Nephron (organoid): ENCODE measurements around the gene MYLK.

Source experiments
- H3K27ac Mint-ChIP-seq, 3 experiments: 2 replicates each; pipeline ENCODE4 v1.8.0; 2020; ENCODE audit warnings: mixed read lengths in 3 of 3, mild to moderate bottlenecking in 2 of 3, moderate library complexity in 1 of 3
- H3K27me3 Mint-ChIP-seq: 2 replicates; pipeline ENCODE4 v1.8.0; 2021; ENCODE audit warnings: low read depth, mild to moderate bottlenecking, moderate library complexity, mixed read lengths
- H3K36me3 Mint-ChIP-seq: 2 replicates; pipeline ENCODE4 v1.8.0; 2020; ENCODE audit warnings: low read depth, mixed read lengths
- H3K4me1 Mint-ChIP-seq: 2 replicates; pipeline ENCODE4 v1.8.0; 2020; ENCODE audit warnings: mixed read lengths
- H3K4me3 Mint-ChIP-seq, 3 experiments: 2 replicates each; pipeline ENCODE4 v1.8.0; 2020; ENCODE audit warnings: mild to moderate bottlenecking in 3 of 3, mixed read lengths in 3 of 3, moderate library complexity in 2 of 3
- H3K9me3 Mint-ChIP-seq: 2 replicates; pipeline ENCODE4 v1.8.0; 2020; ENCODE audit warnings: mixed read lengths
- TF ChIP-seq, protein P1 (sequence below), 3 experiments: fragments of 200-600 bp; sonication (generic); IDR thresholded peaks; one replicate each; pipeline ENCODE4 v1.5.0; 2021; ENCODE audit warnings: antibody characterized with exemption in 3 of 3; ENCODE audit not compliant: unreplicated experiment in 3 of 3

Gene MYLK

DNA sequence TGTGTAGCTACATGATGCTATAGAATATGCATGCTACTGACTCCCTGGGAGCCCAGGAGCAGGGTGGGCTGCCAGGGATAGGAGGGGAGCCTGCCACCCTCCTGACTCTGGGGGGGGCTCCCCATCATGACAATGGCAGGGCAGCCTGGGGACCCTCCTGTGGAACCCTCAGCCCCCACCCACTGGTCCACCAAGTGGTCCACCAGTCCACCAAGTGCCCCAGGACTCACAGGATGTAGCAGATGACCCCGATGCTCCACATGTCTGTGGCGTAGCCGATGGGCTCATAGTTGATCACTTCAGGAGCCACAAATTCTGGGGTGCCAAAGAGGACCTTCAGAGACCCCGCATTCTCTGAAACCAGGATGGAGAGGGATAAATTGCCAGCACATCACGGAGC, 246.3 kb downstream of the MYLK start:
- Mint-ChIP-seq H3K4me3 (no peak overlapping the region), H3K36me3 (peaks cover 21% of the 10 kb centered on the region)
- TF ChIP-seq, protein P1, sequence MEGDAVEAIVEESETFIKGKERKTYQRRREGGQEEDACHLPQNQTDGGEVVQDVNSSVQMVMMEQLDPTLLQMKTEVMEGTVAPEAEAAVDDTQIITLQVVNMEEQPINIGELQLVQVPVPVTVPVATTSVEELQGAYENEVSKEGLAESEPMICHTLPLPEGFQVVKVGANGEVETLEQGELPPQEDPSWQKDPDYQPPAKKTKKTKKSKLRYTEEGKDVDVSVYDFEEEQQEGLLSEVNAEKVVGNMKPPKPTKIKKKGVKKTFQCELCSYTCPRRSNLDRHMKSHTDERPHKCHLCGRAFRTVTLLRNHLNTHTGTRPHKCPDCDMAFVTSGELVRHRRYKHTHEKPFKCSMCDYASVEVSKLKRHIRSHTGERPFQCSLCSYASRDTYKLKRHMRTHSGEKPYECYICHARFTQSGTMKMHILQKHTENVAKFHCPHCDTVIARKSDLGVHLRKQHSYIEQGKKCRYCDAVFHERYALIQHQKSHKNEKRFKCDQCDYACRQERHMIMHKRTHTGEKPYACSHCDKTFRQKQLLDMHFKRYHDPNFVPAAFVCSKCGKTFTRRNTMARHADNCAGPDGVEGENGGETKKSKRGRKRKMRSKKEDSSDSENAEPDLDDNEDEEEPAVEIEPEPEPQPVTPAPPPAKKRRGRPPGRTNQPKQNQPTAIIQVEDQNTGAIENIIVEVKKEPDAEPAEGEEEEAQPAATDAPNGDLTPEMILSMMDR (IDR thresholded peaks at IDR 0.05; ENCODE audit: unreplicated experiment in 3 of 3) = no peak

DNA sequence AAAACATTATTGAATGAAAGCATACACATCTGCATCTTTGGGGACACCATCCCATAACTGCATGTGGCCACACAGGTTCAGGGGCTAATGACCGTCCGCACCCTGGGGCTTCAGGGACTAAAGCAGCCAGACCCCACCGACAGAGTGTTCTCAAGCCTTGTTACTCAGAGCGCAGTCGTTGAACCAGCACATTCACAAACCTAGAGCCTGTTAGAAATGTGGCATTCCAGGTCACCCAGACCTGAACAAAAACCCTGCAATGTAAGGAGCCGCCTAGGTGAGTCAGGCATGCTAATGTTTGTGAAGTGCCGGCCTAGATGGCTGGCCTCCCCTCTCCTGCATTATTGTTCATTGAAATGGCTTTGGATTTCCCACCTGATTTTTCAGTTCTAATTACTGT, 247.0 kb downstream of the MYLK start:
- TF ChIP-seq, protein P1 (IDR thresholded peaks at IDR 0.05; ENCODE audit: unreplicated experiment in 3 of 3) = no peak
- Mint-ChIP-seq H3K36me3 (peaks cover 26% of the 10 kb centered on the region), H3K27me3 (no peaks in the 10 kb centered on the region), H3K4me3 (no peak overlapping the region), H3K9me3 (no peaks in the 10 kb centered on the region), H3K4me1 (peaks cover 81% of the 10 kb centered on the region), H3K27ac (peak overlapping the region; percentile 89 to 99 (median 96))

More for the DNA sequence above, 246.3 kb downstream of the MYLK start:
- Mint-ChIP-seq H3K27me3 (no peaks in the 10 kb centered on the region), H3K27ac (no peak overlapping the region), H3K9me3 (no peaks in the 10 kb centered on the region), H3K4me1 (peaks cover 81% of the 10 kb centered on the region)

DNA sequence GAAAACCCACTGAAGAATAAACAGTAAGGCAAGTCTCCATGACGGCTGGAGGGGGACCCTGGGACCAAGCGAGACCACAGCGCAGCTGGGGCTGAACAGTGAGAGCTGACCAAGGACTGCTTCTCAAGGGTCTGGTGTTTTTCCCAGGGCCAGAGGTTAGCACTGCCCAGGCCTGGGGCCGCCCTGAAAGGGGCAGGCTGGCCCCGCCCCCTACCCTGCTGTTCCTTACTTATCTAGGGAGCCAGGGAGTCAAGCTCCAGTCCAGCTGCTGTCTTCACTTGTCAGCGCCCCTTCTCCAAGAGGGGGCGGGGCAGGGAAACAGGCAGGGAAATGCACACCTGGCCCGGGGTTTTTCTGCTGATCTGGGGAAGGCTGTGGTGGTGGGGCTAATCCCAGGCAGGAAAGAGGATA, 247.7 kb downstream of the MYLK start:
- TF ChIP-seq, protein P1 (IDR thresholded peaks at IDR 0.05; ENCODE audit: unreplicated experiment in 3 of 3) = no peak
- H3K27ac Mint-ChIP-seq = peak overlapping the region; percentile 89 to 99 (median 96)
- H3K4me1 Mint-ChIP-seq = peaks cover 78% of the 10 kb centered on the region
- H3K9me3 Mint-ChIP-seq = no peaks in the 10 kb centered on the region
- peaks cover 27% of the 10 kb centered on the region for H3K36me3 Mint-ChIP-seq
- H3K4me3 Mint-ChIP-seq = no peak overlapping the region
- no peaks in the 10 kb centered on the region for H3K27me3 Mint-ChIP-seq

DNA sequence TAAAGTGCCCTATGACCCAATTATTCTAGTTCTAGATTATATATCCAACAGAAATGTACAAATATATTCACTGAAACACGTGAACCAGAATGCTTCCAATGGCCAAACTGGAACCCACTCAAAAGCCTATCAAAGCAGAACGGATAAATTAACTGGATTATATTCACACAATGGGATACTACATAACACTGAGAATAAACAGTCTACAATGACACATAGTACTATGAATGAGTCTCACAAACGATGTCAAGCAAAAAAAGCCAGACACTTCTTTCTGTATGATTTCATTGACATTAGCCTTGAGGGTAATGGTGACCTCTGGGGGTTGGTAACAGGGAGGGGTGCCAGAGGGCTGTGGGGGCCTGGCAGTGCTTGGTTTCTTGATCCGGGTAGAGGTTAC, 248.4 kb downstream of the MYLK start:
- peaks cover 31% of the 10 kb centered on the region for H3K36me3 Mint-ChIP-seq
- H3K4me1 Mint-ChIP-seq = peaks cover 71% of the 10 kb centered on the region
- peak overlapping the region; percentile 89 to 99 (median 96) for H3K27ac Mint-ChIP-seq
- TF ChIP-seq, protein P1 (IDR thresholded peaks at IDR 0.05; ENCODE audit: unreplicated experiment in 3 of 3) = no peak
- H3K27me3 Mint-ChIP-seq = no peaks in the 10 kb centered on the region
- no peaks in the 10 kb centered on the region for H3K9me3 Mint-ChIP-seq
- no peak overlapping the region for H3K4me3 Mint-ChIP-seq

DNA sequence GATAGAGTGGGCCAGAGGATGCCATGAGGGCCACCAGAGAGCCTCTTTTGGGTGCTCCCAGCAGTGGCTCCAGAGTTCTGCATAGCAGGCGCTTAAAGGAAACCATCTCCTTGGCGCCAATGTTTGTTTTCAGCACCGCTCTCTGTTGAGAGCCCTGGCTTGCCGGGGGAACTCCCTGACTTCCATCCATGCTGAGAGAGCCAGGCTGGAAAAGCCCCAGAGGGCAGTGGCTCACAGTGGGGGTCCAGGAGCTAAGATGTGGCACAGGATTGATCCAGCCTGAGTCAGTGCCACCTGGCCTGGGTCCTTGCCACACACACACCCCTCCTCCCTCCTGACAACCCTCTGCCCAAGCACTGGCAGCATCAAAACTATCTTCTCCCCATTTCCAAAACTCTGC, 248.9 kb downstream of the MYLK start:
- peaks cover 66% of the 10 kb centered on the region for H3K4me1 Mint-ChIP-seq
- H3K4me3 Mint-ChIP-seq = no peak overlapping the region
- peak overlapping the region; percentile 96 to 99 (median 98) for H3K27ac Mint-ChIP-seq
- TF ChIP-seq, protein P1 (IDR thresholded peaks at IDR 0.05; ENCODE audit: unreplicated experiment in 3 of 3) = no peak
- peaks cover 29% of the 10 kb centered on the region for H3K36me3 Mint-ChIP-seq
- no peaks in the 10 kb centered on the region for H3K9me3 Mint-ChIP-seq
- no peaks in the 10 kb centered on the region for H3K27me3 Mint-ChIP-seq
